DMS153 (cell line): ENCODE measurements around the gene EDNRA.

Experiments
- DNase-seq: peaks from one replicate; lab custom pipeline; 2025; lab: John Stamatoyannopoulos, UW

EDNRA gene

DNA sequence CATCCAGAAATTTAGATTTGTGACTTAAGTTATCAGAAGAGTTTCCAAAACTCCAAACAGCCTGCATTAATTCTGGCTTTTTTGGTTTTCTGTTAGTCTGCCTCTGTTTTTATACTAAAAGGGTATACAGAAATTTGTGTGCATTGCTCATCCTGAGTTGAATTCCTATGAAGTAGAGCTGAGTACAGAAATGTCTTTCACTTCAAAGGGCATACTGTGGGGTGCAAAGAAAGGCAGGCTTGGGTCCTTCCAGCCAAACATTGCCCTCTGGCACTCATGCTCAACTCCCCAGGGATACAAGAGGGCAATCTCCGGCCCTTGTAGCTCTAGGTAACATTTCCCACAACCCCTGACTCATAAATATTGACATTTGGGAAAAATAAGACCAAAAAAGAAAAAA lies 108.7 kb downstream of the EDNRA start:
- DNase-seq = no peak

DNA sequence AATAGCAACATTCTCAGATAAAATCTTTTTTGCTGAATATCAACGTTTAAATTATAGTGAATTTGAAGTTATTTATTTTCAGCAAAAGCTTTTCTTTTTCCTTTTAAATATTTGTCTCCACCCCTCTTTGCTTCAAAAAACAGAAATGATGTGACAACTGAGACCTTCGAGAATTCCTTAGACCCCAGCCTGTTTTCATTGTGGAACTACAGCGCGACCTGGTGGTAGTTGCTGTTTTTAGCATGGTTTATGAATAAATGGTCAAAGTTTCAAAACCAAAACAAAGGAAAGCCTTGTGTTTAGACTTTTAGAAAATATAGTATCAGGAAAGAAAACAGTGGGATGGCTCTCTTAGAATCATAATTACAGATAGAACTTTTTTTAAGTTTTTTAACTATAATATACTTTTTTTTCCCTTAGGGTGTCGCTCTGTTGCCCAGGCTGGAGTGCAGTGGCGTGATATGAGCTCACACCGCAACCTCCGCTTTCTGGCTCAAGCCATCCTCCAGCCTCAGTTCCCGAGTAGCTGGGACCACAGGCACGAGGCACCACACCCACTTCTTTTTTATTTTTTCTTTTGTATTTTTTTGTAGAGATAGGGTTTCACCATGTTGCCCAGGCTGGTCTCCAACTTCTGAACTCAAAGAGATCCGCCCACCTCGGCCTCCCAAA lies 109.5 kb downstream of the EDNRA start:
- DNase-seq = no peak

DNA sequence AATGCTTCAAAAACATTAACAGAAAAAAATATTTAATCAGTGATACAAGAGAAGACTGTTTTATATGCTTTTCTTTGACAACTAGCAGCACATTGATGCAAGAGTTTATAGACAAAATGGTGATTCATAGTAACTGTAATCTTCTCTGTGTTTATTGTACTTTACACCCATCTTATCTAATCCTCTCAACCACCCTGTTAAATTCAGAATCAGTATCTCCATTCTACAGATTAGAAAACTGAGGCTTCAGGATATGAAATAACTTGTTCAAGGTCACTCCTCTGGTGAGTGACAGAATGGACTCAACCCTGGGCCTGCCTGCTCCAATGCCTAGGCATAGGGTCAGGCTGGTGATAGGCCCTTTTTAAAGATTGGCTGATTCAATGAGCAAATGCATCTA lies 110.2 kb downstream of the EDNRA start:
- DNase-seq = no peak

DNA sequence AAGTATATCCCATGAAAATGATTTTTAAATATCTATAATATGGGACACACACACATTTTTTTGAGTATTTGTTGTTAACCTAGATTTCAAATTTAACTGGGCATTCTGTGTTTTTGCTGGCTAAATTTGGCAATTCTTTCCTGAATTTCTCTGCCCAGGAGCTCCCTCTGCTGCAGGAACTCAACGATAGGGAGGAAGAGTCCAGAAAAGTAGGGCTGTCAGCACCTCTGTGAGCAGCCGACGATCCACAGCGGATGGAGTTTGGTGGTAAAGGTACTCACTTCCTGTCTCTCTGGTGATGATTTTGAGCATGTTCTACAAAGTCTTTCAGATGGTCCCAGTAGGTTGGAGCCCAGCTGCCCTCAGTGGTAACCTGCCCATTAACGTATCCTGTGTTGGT lies 113.2 kb downstream of the EDNRA start:
- DNase-seq = no peak
